DND-41 (cell line): ENCODE results near the gene ZHX3.

Experiments used
- CTCF ChIP-seq: IDR thresholded peaks from 2 replicates; pipeline ENCODE4 v1.5.1; 2012; ENCODE audit warnings: borderline replicate concordance, low read length, moderate library complexity, mild to moderate bottlenecking; ENCODE audit not compliant: poor library complexity, severe bottlenecking; ENCODE audit errors: extremely low read depth
- EZH2 ChIP-seq: IDR thresholded peaks from 3 replicates; pipeline ENCODE4 v1.6.1; 2012; ENCODE audit warnings: borderline replicate concordance, low read depth, mild to moderate bottlenecking, moderate library complexity, low read length, inconsistent platforms; ENCODE audit not compliant: severe bottlenecking

GRCh38 chr20:41355598-41356203, 38.2 kb upstream of the ZHX3 start:
- TF ChIP-seq CTCF (no peak), EZH2 (no peak)
